HG02970 (cell line): ENCODE measurements around the gene DNAJC11.
"Not testable (repeated sequence)": the region's sequence is repeated elsewhere in the genome, so short reads cannot be mapped to it uniquely, and the experiment has no call there.

ENCODE experiments used
- ATAC-seq: cut with Tn5 transposase; IDR thresholded peaks from one replicate; pipeline ENCODE4 v1.9.1; 2021; ENCODE audit warnings: mild to moderate bottlenecking, moderate library complexity, moderate number of reproducible peaks; ENCODE audit not compliant: unreplicated experiment, low FRiP score

DNAJC11 gene

DNA sequence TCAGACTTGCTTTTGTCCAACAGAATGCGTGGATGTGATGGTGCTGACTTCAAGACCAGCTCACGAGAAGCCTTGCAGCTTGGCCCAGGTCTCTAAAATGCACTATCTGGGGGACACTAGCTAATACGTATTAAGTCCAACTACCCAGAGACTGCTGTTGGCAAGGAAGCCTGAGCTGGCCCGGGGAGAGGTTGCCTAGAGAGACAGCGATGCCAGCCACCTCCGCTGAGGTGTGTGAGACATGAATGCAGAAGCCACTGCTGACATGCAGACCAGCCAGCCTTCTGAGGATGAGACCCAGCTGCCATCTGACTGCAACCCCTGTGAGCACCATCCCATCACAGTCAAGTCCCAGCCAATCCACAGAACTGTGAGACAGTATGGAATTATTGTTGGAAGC is 44.5 kb downstream of the DNAJC11 start:
- ATAC-seq = no peak

DNA sequence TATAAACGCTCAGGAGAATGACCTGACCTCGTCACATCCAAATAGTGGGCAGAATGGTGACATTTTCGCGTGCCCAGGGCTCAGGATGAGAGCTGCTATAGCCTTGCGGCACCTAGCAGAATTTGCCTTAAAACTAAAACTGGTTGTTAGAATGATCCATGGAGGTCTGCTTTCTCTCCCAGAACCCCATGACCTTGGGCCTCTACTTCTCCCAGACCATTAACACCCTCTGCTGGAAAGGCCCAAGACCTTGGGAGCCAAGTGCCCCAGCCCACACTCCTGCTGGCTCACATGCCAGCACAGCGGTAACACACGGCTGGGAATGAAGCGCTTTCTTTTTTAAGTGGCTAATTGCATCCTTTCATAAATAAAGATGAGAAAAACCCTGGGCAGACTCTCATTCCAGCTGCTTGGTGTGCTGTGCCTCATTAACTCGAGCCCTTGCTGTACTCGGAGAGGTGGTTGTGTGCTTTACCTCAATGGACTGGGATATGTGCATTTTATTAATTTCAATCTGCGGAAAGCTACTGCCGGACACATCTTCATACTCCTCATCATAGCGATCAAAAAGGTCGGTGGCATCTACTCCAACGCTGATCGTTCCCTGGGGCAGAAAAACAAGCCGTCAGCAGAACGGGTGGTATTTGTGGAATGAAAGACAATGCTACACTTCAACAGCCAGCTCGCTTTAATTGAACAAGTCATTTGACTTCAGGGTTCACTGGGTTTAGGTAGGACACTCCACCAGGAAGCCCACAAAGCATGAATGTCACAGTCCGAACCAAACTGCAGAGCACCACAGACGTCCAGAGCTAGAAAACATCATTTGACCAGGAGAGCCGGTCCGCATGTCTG is 48.0 kb downstream of the DNAJC11 start:
- no peak for ATAC-seq

DNA sequence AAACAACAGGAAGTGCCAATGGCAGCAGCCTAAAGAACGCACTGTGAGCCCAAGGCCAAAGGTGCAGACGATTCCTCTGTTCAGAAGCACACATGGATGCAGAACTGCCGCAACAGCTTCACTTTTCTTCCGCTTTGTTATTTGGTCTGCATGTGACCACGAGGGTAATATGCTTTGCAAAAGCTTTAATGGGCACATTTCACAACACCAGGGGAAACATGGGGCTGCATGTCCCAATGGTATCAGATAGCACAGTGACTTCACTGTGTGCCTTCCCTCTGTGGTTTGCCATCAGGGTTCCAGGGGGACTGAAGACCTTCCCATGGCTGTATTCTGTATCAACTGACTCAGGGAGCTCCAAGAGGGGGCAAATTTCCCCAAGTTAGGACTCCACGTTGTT is 48.6 kb downstream of the DNAJC11 start:
- ATAC-seq = no peak

DNA sequence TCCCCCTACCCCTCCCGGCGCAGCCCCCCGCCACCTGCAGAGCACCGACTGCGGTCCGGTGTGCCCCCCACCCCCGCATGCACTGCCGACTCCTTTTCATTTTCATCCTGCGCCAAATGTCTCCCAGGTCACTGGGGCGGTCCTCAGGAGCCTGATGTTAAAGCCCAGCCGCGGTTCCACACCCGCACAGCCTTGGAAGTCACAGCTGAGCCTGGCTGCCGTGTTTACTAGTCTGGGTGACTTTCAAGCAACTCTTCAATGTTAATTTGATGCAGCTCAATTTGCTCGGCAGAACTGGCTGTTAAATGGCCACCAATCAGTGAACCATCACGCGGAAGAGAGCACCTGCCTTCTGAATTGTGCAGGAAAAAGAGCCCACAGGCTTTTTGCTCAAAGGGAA is 49.7 kb downstream of the DNAJC11 start:
- no peak for ATAC-seq

DNA sequence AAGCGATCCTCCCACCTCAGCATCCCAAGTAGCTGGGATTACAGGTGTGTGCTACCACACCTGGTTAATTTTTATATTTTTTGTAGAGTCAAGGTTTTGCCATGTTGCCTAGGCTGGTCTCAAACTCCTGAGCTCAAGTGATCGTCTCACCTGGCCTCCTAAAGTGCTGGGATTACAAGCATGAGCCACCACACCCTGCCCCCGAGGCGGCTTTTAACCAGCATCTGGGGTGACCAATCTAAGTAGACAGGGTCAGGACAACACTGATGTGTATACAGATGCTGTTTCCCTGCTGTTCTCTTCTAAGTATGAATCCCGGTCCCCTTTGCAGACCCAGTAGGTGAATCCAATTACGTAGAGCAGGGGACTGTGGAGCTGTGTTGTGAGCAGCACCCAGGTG is 53.1 kb downstream of the DNAJC11 start:
- ATAC-seq = no peak

DNA sequence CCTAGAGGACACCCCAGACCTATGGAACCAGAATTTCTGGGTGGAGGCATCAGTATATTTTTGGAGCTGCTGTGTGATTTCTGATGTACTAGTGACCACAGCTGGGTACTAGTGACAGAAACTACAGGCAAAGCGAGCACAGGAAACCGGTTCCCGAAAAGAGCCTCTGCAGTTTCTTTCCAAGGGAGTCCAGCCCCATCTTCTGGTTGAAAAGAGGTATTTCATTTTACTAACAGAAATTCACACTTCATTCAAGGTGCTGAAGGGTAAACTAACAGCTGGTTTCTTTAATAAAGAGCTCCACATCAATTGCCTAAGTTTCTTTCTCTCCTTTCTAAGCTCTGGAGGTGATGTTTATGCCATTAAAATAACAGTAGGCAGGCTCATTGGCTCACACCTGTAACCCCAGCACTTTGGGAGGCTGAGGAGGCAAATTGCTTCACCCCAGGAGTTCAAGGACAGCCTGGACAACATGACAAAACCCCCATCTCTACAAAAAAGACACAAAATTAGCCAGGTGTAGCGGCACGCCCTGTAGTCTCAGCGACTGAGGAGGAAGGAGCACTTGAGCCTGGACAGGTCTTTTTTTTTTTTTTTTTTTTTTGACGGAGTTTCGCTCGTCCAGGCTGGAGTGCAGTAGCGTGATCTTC is 55.0 kb downstream of the DNAJC11 start:
- no peak for ATAC-seq

DNA sequence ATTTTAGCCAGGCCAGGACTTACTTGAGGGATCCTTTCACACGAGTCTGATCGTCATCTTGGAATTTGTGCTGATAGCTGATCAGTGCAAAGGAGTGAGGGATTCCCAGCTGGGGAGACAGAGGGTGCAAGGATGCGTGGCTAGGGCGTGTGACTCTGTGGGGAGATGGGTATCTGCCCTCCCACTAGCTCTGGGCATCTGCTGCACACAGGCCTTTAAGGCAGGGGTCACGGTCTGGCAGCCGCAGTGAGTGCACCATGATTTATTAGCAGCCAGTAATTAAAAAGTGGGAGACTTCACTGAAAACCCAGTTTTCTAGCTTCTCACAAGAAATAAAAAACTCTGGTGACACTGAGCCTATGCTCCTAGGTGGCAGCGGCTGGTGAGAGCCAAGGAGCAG is 56.6 kb downstream of the DNAJC11 start:
- no peak for ATAC-seq

DNA sequence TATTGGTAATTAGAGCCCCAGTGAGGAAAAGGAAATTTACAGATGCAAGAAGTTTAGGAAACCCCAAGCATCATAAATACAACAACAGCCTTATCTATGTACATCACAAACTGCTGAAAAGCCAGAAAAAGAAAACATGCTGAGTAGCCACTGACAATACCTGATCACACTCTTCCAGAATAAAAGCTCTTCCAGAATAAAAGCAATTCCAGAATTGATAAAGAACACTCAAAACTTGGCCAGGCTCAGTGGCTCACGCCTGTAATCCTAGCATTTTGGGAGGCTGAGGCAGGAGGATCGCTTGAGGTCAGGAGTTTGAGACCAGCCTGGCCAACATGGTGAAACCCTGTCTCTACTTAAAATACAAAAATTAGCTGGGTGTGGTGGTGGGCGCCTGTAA is 60.7 kb downstream of the DNAJC11 start:
- not testable (repeated sequence) for ATAC-seq

DNA sequence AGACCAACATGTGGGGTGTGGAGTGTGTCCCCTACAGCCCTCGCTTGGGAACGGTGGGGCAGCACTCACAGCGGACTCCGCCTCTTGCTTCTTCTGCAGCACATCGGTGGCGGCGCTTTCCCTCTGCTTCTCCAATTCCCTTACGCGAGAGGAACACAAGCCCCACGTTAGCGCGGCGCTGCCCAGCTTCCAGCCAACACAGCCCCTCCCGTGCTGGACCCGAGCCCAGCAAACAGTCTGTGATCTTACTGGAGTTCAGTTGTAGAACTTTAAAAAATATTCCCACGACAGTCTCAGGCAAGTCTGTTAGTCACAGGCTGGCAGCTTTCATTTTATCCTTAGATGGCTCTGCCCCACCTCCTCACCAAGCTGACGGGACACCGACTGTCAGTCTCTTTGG is 63.4 kb downstream of the DNAJC11 start:
- no peak for ATAC-seq

DNA sequence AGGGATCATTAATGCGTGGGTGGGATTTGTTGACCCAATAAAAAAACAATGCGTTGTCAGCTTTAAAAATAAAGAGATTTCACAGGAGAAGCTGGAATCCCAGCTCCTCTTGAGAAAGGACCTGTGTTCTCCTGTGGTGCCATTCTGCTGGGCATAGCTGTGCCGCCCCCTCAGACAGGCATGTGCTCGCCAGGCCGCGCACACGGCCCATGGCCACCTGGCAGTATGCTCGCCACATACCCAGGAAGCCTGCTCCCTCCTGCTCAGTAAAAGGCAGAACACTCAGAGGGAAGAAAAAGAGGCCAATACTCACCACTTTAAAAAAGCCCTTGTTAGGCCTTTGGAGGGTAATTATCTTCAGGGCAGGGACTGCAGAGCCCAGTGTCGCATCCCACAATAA is 63.8 kb downstream of the DNAJC11 start:
- no peak for ATAC-seq

DNA sequence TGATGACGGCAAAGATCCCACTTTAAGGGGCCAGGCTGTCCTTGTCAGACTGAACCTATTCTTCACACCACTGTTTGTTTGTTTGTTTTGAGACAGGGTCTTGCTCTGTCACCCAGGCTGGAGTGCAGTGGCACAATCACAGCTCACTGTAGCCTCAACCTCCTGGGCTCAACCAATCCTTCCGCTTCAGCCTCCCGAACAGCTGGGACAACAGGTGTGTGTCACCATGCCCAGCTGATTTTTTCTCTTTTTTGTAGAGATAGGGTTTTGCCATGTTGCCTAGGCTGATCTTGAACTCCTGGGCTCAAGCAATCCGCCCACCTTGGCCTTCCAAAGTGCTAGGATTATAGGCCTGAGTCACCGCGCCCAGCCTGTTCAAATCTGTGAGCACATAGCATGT is 64.8 kb downstream of the DNAJC11 start:
- ATAC-seq = not testable (repeated sequence)

DNA sequence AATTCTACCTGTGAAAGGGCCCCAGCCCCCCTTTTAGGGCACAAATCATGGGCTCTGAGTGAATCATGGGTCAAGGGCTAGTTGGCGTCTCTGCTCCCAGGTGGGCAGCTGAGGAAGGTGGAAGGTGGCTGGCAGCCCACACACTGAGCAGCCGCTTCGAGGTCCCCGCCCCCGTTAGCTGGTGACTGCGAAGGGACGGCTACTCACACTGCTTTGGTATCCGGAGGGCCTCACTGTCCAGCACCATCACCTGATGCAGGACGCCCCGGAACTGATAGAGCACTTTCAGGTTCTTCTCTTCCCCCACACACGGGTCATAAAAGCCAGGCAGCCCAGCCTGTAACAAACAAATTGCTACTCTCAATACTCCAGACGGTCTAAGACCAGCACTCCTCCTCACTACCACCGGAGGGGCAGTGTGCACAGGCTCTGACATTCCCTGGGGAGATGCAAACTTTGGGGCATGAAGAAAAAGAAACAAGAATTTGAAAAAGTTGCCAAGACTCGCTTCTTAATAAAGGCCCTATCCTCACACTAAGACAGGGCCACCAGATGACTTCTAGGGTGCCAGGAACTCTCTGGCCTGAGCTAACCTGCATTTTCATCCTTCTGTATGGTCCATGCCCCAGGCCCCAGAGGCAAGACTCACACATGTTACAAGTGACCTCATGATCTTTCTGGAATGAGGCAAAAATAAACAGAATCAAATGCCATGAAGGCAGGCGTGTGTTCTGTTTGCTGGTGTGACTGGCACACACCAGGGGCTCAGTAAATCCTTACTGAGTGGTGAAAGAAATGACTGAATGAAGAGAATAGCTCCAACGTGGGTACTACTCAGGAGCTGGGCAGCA is 65.5 kb downstream of the DNAJC11 start:
- ATAC-seq = no peak

DNA sequence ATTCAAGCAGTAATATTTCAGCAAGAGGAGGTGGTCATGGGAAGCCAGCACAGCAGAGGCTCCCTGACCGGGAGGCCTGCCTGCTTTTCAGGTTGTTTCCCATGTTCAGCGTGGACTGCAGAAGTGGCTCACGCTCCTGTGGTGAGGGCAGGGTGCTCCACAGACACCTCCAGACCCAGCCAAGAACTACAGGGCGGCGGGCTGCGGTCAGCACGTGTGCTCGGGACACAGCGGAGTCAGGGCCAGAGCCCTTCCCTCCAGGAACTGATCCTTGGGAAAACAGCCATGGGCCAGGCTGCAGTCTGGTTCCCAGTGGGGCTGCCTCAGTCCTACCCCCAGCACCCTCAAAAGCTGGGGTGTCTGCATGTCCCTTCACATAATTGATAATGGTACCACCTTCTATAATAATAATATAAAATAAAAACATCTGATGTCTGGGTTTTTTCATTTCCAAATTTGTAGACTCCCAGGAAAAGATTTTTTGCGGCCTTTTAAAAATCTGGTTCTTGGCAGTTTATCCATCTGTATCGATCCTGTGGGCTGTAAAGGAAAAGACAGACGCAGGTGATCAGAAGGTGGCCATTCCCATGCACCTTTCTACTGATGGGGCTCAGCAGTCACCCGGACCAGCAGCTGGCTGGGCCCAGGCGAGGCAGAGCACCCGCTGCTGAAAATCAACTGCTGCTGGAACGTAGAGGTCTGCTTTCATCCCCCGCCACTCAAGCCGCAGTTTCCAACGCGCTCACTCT is 66.3 kb downstream of the DNAJC11 start:
- no peak for ATAC-seq

DNA sequence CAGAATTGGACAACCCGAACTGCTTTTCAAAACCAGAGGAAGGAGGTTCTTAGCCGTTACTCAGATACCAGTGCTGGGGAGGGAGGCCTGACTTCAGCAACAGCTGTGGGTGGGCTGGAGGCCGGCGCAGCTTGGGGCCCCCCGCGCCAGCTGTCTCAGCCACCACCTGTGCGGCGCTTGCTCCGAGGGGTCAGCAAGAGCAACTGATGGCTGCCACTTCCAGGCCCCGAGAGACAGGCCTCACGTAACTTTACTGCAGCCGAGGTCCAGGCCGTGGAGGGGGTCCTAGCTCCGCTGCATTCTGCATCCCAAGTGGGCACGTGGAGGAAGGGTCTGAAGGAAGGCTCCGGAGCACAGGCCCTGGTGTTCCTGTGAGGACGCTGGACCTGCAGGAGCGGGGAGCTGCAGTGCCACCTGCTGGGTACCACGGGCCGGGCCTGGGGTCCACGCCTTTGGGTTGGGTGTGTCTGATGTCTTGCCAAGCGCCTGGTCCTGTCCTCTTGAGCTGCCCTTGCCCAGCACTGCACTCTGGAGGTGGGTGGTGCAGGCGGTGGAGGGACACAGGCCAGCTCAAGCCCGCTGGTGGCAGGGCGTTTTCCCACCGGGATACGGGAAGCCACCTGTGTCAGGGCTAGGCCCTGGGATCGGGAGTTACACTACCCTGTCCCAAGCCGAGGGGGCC is 67.1 kb downstream of the DNAJC11 start:
- ATAC-seq = no peak

DNA sequence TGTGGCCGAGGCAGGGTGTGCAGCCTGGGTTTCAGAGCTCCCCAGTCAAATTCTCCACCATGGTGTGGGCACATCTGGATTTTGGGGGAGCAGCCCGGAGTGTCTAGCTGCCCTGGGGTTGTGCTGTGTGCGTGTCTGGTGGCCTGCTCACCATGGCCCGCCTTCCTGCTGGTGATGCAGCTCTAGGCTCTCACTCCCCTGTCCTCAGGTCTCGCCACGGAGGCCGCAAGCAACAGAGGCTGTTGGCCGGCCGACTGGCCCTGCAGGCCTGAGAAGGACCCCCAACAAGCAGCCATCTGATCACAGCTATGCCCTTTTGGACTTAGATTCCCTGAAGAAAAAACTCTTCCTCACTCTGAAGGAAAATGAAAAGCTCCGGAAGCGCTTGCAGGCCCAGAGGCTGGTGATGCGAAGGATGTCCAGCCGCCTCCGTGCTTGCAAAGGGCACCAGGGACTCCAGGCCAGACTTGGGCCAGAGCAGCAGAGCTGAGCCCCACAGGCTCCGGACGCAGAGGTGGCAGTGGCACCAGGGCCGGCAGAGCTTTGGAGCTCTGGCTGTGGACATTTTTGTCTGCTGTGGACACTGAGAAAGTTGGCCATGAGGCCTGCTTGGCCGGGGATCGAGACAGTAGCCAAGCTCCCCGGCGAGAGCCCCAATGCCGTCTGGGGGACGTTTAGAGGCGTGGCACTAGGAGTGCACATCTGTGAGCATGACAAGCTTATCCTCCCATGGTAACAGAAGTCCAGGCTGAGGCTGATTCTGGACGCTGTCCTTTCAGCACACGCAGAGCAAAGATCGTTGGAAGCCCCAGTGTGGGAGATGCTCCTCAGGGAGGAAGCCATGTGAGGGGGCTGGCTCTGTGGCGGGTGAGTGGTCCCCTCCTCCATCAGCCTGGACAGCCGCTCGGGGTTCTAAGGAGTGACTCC is 68.8 kb downstream of the DNAJC11 start:
- ATAC-seq = no peak

DNA sequence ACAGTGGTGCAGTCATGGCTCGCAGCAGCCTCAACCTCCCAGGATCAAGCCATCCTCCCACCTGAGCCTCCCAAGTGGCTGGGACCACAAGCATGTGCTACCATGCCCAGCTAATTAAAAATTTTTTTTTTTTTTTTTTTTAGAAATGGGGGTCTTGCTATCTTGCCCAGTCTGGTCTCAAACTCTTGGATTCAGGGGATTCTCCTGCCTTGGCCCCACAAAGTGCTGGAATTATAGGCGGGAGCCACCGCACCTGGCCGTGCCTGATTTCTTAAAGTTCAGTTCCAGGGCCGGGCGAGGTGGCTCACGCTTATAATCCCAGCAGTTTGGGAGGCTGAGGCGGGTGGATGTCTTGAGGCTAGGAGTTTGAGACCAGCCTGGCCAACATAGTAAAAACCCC is 70.6 kb downstream of the DNAJC11 start:
- ATAC-seq = no peak

DNA sequence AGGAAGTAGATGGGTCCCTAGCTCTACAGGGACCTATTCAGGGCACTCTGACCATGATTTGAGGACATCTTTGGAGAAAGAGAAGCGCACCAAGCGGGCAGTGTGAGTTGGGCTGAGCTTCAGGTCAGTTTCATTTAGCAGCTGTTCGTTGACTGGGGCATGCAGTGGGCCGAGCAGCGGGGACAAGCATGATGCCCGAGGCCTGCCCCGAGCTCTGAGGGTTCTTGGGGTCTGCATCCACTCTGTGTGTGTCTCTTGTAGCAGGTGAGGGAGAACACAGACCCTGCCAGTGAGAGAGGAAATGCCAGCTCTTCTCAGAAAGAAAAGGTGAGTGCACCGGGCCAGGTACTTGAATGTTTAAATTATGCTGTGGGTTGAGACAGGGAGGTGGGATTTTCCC is 71.6 kb downstream of the DNAJC11 start:
- no peak for ATAC-seq

DNA sequence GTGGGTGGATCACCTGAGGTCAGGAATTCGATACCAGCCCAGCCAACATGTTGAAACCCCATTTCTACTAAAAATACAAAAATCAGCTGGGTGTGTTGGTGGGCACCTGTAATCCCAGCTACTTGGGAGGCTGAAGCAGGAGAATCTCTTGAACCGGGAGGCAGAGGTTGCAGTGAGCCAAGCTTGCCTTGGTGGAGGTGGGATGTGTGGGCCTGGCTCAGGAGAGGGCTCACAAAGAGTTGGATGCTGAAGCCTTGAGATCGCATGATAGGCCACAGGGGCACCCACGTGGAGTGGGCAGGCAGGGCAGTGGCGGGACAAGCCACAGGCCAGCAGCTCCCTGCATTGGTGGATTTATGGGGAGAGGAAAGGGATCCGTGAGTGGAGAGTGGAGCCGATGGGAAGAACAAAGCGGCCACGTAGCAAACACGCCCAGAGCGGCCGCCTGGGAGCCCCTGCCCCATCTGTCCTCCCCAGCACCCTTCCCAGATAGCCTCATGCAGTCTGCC is 72.6 kb downstream of the DNAJC11 start:
- ATAC-seq = no peak
